ENCODE results near the gene DENND1B.

DENND1B gene

GRCh38 chr1:197781968-197782721 is 6.9 kb upstream of the DENND1B start:
- no peaks in the 10 kb centered on the region for H3F3A ChIP-seq (ENCODE audit: low read depth)
- H3K36me3 ChIP-seq (ENCODE audit: insufficient read depth, low read length) = no peaks in the 10 kb centered on the region
- peaks cover 5% of the 10 kb centered on the region; the same call in 1 of the 2 replicates for H3K9me3 ChIP-seq (ENCODE audit: insufficient read depth, low read depth, low read length)
- H3K9me2 ChIP-seq (replicated peaks; ENCODE audit: low read depth, low read length) = no peaks in the 10 kb centered on the region
- H3K4me2 ChIP-seq (ENCODE audit: low read depth, low read length, poor library complexity, severe bottlenecking) = no peak overlapping the region
- no peak overlapping the region for H3K4me3 ChIP-seq (ENCODE audit: low read length, poor library complexity, severe bottlenecking)
- H3K27me3 ChIP-seq (ENCODE audit: insufficient read depth, low read length, poor library complexity, severe bottlenecking) = no peaks in the 10 kb centered on the region
- no peak overlapping the region for H3K9ac ChIP-seq (ENCODE audit: low read depth, low read length, poor library complexity, severe bottlenecking)
- peaks cover 20% of the 10 kb centered on the region for H3K4me1 ChIP-seq (ENCODE audit: insufficient read depth, low read length, poor library complexity, severe bottlenecking)
- H2AFZ ChIP-seq (ENCODE audit: low read length) = peak overlapping the region; percentile 7; the same call in 1 of the 2 replicates
- H3K79me2 ChIP-seq (ENCODE audit: insufficient read depth, low read length) = no peaks in the 10 kb centered on the region
- no peak for TF ChIP-seq EZH2phosphoT487 (IDR thresholded peaks at IDR 0.05; ENCODE audit: borderline replicate concordance)
- TF ChIP-seq, protein P1, sequence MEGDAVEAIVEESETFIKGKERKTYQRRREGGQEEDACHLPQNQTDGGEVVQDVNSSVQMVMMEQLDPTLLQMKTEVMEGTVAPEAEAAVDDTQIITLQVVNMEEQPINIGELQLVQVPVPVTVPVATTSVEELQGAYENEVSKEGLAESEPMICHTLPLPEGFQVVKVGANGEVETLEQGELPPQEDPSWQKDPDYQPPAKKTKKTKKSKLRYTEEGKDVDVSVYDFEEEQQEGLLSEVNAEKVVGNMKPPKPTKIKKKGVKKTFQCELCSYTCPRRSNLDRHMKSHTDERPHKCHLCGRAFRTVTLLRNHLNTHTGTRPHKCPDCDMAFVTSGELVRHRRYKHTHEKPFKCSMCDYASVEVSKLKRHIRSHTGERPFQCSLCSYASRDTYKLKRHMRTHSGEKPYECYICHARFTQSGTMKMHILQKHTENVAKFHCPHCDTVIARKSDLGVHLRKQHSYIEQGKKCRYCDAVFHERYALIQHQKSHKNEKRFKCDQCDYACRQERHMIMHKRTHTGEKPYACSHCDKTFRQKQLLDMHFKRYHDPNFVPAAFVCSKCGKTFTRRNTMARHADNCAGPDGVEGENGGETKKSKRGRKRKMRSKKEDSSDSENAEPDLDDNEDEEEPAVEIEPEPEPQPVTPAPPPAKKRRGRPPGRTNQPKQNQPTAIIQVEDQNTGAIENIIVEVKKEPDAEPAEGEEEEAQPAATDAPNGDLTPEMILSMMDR (conservative IDR thresholded peaks at IDR 0.05; ENCODE audit: low read length) = no peak
- no peaks in the 10 kb centered on the region for H4K20me1 ChIP-seq (ENCODE audit: insufficient read depth, low read length, poor library complexity, severe bottlenecking)

DNA sequence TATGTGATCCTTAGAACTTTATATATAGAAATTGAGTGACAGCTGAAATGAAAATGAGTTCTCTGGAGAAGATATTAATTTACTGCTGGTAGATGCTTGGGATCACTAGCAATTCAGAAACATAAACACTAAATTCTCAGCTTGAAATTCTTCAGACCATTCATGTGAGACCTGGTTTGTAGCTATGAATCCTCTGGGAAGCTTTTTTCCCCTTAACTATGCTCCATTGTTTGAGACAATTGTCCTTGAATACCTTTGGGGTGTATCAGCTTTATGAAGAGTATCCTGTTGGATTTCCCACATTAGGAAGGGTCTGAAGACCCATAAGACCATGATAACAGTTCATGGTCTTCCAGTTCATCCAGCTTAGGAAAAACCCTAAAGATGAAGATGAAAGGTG is 4.6 kb upstream of the DENND1B start:
- H3K4me2 ChIP-seq (ENCODE audit: low read depth, low read length, poor library complexity, severe bottlenecking) = no peak overlapping the region
- H3K36me3 ChIP-seq (ENCODE audit: insufficient read depth, low read length) = no peaks in the 10 kb centered on the region
- no peak overlapping the region for H2AFZ ChIP-seq (ENCODE audit: low read length)
- H3K9ac ChIP-seq (ENCODE audit: low read depth, low read length, poor library complexity, severe bottlenecking) = no peak overlapping the region
- no peaks in the 10 kb centered on the region for H3K27me3 ChIP-seq (ENCODE audit: insufficient read depth, low read length, poor library complexity, severe bottlenecking)
- TF ChIP-seq, protein P1 (conservative IDR thresholded peaks at IDR 0.05; ENCODE audit: low read length) = no peak
- no peak for TF ChIP-seq EZH2phosphoT487 (IDR thresholded peaks at IDR 0.05; ENCODE audit: borderline replicate concordance)
- peaks cover 39% of the 10 kb centered on the region for H3K4me1 ChIP-seq (ENCODE audit: insufficient read depth, low read length, poor library complexity, severe bottlenecking)
- no peak overlapping the region for H3K4me3 ChIP-seq (ENCODE audit: low read length, poor library complexity, severe bottlenecking)
- H3K79me2 ChIP-seq (ENCODE audit: insufficient read depth, low read length) = no peaks in the 10 kb centered on the region
- H3F3A ChIP-seq (ENCODE audit: low read depth) = peaks cover 15% of the 10 kb centered on the region
- peaks cover 5% of the 10 kb centered on the region; the same call in 1 of the 2 replicates for H3K9me3 ChIP-seq (ENCODE audit: insufficient read depth, low read depth, low read length)
- no peaks in the 10 kb centered on the region for H3K9me2 ChIP-seq (replicated peaks; ENCODE audit: low read depth, low read length)
- H4K20me1 ChIP-seq (ENCODE audit: insufficient read depth, low read length, poor library complexity, severe bottlenecking) = no peaks in the 10 kb centered on the region

- Histone ChIP-seq H3K9me3 (ENCODE audit: insufficient read depth, low read depth, low read length) (peaks cover 5% of the 10 kb centered on the region; the same call in 1 of the 2 replicates), H3K4me3 (ENCODE audit: low read length, poor library complexity, severe bottlenecking) (no peak overlapping the region), H3K79me2 (ENCODE audit: insufficient read depth, low read length) (peaks cover 12% of the 10 kb centered on the region), H3K36me3 (ENCODE audit: insufficient read depth, low read length) (no peaks in the 10 kb centered on the region), H2AFZ (ENCODE audit: low read length) (peak overlapping the region; percentile 37), H3K9ac (ENCODE audit: low read depth, low read length, poor library complexity, severe bottlenecking) (no peak overlapping the region), H4K20me1 (ENCODE audit: insufficient read depth, low read length, poor library complexity, severe bottlenecking) (peaks cover 5% of the 10 kb centered on the region), H3K9me2 (replicated peaks; ENCODE audit: low read depth, low read length) (no peaks in the 10 kb centered on the region), H3F3A (ENCODE audit: low read depth) (peaks cover 15% of the 10 kb centered on the region), H3K4me2 (ENCODE audit: low read depth, low read length, poor library complexity, severe bottlenecking) (no peak overlapping the region), H3K4me1 (ENCODE audit: insufficient read depth, low read length, poor library complexity, severe bottlenecking) (peaks cover 38% of the 10 kb centered on the region), H3K27me3 (ENCODE audit: insufficient read depth, low read length, poor library complexity, severe bottlenecking) (no peaks in the 10 kb centered on the region)
- no peak for TF ChIP-seq EZH2phosphoT487 (IDR thresholded peaks at IDR 0.05; ENCODE audit: borderline replicate concordance)
- TF ChIP-seq, protein P1 (conservative IDR thresholded peaks at IDR 0.05; ENCODE audit: low read length) = no peak
Observed at GRCh38 chr1:197778366-197778945, 3.2 kb upstream of the DENND1B start.
